GM19468 (cell line): ENCODE results near the gene DOK3.

Experiments used
- ATAC-seq: cut with Tn5 transposase; IDR thresholded peaks from one replicate; pipeline ENCODE4 v1.9.1; 2021; ENCODE audit warnings: mild to moderate bottlenecking, moderate library complexity, moderate number of reproducible peaks; ENCODE audit not compliant: unreplicated experiment; ENCODE audit errors: extremely low read depth

The DOK3 gene

DNA sequence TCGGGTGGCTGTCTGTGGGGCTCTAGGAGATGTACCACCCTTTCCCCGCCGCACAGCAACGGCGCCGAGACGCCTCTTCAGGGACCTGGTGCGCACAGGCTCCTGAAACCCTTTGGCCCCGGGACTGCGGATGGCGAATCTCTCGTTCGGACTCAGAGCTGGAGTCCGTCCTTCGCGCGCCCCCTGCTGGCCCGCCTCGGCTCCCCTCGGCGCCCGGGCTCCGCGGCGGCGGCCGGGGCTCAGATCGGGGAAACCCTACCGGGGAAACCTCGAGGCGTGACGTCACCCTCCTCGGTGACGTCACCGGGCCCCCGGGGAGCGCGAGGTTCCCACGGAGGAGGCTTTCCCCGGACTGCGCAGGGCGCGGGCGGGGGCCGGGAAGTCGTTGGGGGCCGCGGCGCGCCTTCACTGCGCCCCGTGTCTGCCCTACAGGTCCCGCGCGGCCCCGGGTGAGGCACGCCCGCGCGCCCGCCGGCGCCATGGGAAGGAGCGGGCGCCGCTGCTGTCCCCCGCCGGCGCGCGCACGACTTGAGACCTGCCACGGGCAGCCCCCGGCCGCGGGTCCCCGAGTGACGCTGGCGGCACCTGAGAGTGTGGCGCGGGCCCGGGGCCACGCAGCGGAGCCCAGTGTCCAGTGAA is 55.1 kb downstream of the DOK3 start:
- ATAC-seq, result no peak

GRCh38 chr5:177453852-177454396 is 55.7 kb downstream of the DOK3 start:
- ATAC-seq, result no peak

DNA sequence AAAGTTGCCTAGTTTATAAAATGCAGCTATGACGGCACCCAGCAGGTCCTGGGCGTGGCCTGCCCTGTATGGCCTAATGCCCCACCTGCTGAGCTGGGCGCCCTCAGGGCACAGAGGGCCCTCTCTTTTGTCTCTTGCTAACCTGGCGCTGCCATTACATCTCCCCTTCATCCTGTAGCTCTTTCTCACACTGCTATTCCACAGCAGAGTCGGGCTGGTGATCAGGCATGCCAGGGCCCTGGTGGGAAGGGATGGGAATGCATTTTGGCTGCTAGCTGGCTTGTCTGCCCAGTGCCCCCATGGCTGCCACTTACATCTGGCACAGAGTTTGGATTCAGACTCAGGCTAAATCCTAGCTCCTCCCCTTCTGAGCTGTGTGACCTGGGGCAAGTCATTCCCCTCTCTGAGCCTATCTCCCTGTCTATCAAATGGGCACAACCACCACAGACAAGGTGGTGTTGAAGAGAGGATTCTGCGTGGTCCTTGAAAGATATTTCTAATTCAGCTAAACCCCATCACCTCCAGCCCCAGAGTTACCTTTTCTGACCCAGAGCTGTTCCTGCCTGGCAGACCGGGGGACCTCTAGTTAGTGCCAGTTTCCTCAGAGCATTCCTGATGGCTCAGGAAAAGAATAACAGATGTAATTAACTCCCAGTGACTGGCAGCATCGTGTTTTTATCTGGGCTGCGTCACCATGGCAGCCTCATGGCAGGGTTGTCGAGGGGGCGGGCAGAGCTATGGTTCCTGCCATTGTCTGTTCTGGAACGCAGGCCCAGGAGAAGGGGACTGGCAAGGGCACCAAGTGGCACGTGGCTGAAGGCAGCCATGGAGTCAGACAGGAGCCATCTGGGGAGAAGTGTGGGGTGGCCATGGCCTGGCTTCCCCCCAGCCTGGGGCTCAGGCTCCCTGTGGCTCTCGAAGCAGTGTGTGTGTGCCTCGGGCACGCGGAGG is 56.7 kb downstream of the DOK3 start:
- no peak for ATAC-seq
